Cortex of kidney (tissue), 1 donor: ENCODE data around the gene ERCC2.
"Not testable (repeated sequence)": the region's sequence is repeated elsewhere in the genome, so short reads cannot be mapped to it uniquely, and the experiment has no call there.

Experiments
- DNase-seq: peaks from one replicate; lab custom pipeline; 2025; lab: John Stamatoyannopoulos, UW

The ERCC2 gene

GRCh38 chr19:45354241-45354842 is 16.0 kb downstream of the ERCC2 start:
- no peak for DNase-seq

GRCh38 chr19:45352914-45353796 is 17.2 kb downstream of the ERCC2 start:
- DNase-seq, result no peak

- no peak for DNase-seq
Measured at GRCh38 chr19:45352471-45352870, 17.9 kb downstream of the ERCC2 start.

- no peak for DNase-seq
Measured at GRCh38 chr19:45352062-45352461, 18.3 kb downstream of the ERCC2 start.

- no peak for DNase-seq
Measured at GRCh38 chr19:45351401-45351952, 18.9 kb downstream of the ERCC2 start.

- DNase-seq, result no peak
Measured at GRCh38 chr19:45350477-45351058, 19.8 kb downstream of the ERCC2 start.

- no peak for DNase-seq
Measured at GRCh38 chr19:45349430-45349941, 20.9 kb downstream of the ERCC2 start.

- DNase-seq, result no peak
Measured at GRCh38 chr19:45349126-45349415, 21.3 kb downstream of the ERCC2 start.

GRCh38 chr19:45348367-45349125 is 21.8 kb downstream of the ERCC2 start:
- DNase-seq, result no peak

GRCh38 chr19:45347570-45348366 is 22.6 kb downstream of the ERCC2 start:
- DNase-seq, result no peak

- no peak for DNase-seq
Measured at GRCh38 chr19:45346449-45346848, 23.9 kb downstream of the ERCC2 start.

GRCh38 chr19:45345506-45345860 is 24.9 kb downstream of the ERCC2 start:
- DNase-seq, result no peak

GRCh38 chr19:45344621-45345505 is 25.5 kb downstream of the ERCC2 start:
- no peak for DNase-seq

- DNase-seq, result no peak
Measured at GRCh38 chr19:45342911-45343310, 27.5 kb downstream of the ERCC2 start.

- no peak for DNase-seq
Measured at GRCh38 chr19:45340899-45341453, 29.4 kb downstream of the ERCC2 start.

GRCh38 chr19:45340232-45340898 is 30.0 kb downstream of the ERCC2 start, which contains the start of gene KLC3:
TSS of gene KLC3 (plus strand) at chr19:45340750. CDS start at chr19:45345542, 4,792 bp downstream.
- no peak for DNase-seq

- DNase-seq, result no peak
Measured at GRCh38 chr19:45339629-45340028, 30.7 kb downstream of the ERCC2 start.

- no peak for DNase-seq
Measured at GRCh38 chr19:45336696-45337251, 33.6 kb downstream of the ERCC2 start.

- not testable (repeated sequence) for DNase-seq
Measured at GRCh38 chr19:45334881-45335280, 35.5 kb downstream of the ERCC2 start.
